Measurements from ENCODE around the gene JAK1. TPM values are rescaled to one million over a fixed set of nuclear protein-coding genes. Genes with fewer than 3 reads are reported as not detected.

JAK1 gene
- total and polyA plus RNA-seq, 9 of the 15 experiments (the other 6 are each of a cell fraction or from before 2014, with no cell fraction given) = 9.7 to 44.1 (median 42.5) TPM

GRCh38 chr1:64981601-64982533 is 15.5 kb upstream of the JAK1 start (continued):
- TF ChIP-seq ZNF165 (CRISPR knock-in tag; IDR thresholded peaks at IDR 0.05; ENCODE audit: borderline replicate concordance) (no peak), SREBF1 (IDR thresholded peaks at IDR 0.05; ENCODE audit: borderline replicate concordance, low read depth, low read length) (no peak), TARDBP (IDR thresholded peaks at IDR 0.05) (no peak), KAT7 (CRISPR knock-in tag; IDR thresholded peaks at IDR 0.05; ENCODE audit: borderline replicate concordance) (no peak), ZHX1 (conservative IDR thresholded peaks at IDR 0.05; ENCODE audit: low read length) (no peak), CBFA2T2 (conservative IDR thresholded peaks at IDR 0.05) (no peak), MTA3 (IDR thresholded peaks at IDR 0.05; ENCODE audit: borderline replicate concordance) (no peak)
- TF ChIP-seq, protein P1, sequence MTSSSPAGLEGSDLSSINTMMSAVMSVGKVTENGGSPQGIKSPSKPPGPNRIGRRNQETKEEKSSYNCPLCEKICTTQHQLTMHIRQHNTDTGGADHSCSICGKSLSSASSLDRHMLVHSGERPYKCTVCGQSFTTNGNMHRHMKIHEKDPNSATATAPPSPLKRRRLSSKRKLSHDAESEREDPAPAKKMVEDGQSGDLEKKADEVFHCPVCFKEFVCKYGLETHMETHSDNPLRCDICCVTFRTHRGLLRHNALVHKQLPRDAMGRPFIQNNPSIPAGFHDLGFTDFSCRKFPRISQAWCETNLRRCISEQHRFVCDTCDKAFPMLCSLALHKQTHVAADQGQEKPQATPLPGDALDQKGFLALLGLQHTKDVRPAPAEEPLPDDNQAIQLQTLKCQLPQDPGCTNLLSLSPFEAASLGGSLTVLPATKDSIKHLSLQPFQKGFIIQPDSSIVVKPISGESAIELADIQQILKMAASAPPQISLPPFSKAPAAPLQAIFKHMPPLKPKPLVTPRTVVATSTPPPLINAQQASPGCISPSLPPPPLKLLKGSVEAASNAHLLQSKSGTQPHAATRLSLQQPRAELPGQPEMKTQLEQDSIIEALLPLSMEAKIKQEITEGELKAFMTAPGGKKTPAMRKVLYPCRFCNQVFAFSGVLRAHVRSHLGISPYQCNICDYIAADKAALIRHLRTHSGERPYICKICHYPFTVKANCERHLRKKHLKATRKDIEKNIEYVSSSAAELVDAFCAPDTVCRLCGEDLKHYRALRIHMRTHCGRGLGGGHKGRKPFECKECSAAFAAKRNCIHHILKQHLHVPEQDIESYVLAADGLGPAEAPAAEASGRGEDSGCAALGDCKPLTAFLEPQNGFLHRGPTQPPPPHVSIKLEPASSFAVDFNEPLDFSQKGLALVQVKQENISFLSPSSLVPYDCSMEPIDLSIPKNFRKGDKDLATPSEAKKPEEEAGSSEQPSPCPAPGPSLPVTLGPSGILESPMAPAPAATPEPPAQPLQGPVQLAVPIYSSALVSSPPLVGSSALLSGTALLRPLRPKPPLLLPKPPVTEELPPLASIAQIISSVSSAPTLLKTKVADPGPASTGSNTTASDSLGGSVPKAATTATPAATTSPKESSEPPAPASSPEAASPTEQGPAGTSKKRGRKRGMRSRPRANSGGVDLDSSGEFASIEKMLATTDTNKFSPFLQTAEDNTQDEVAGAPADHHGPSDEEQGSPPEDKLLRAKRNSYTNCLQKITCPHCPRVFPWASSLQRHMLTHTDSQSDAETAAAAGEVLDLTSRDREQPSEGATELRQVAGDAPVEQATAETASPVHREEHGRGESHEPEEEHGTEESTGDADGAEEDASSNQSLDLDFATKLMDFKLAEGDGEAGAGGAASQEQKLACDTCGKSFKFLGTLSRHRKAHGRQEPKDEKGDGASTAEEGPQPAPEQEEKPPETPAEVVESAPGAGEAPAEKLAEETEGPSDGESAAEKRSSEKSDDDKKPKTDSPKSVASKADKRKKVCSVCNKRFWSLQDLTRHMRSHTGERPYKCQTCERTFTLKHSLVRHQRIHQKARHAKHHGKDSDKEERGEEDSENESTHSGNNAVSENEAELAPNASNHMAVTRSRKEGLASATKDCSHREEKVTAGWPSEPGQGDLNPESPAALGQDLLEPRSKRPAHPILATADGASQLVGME (CRISPR knock-in tag; IDR thresholded peaks at IDR 0.05) = no peak

Data from K562 (cell line).